Measurements from ENCODE around the gene UTP18. TPM values are rescaled to one million over a fixed set of nuclear protein-coding genes. Genes with fewer than 3 reads are reported as not detected.
"Not testable (repeated sequence)": the region's sequence is repeated elsewhere in the genome, so short reads cannot be mapped to it uniquely, and the experiment has no call there.

UTP18 gene
- total RNA-seq, 2 donors from 2014 or later, result 18.9 to 22.1 TPM

GRCh38 chr17:51224402-51225262 lies 35.7 kb upstream of the UTP18 start:
- H3K27me3 ChIP-seq, result no peaks in the 10 kb centered on the region
- WGBS, 2 donors, result 22 to 25% methylated on average over 10 of the region's 10 CpGs
- DNase-seq, result no peak
- H3K9me3 ChIP-seq, result no peaks in the 10 kb centered on the region
- TF ChIP-seq POLR2A (IDR thresholded peaks at IDR 0.05), result no peak
- no peak for TF ChIP-seq CTCF (IDR thresholded peaks at IDR 0.05)
- peak overlapping the region in 2 of 4 donors; percentile 27 to 33 for H3K27ac ChIP-seq
- peaks cover 21% of the 10 kb centered on the region for H3K4me1 ChIP-seq
- peaks cover 0 to 2% of the 10 kb centered on the region in 2 donors for H3K36me3 ChIP-seq (replicated peaks in 1 of 2; ENCODE audit: insufficient read depth in 1 of 2, low read depth in 2 of 2)
- H3K4me3 ChIP-seq, result no peak overlapping the region
- no peak for ATAC-seq
- intact Hi-C loops (cut with DNase I), result no loop called here

GRCh38 chr17:51225523-51225922 lies 34.8 kb upstream of the UTP18 start:
- 90 to 94% methylated on average over 7 of the region's 7 CpGs for WGBS, 2 donors
- peaks cover 21% of the 10 kb centered on the region for H3K4me1 ChIP-seq
- H3K27me3 ChIP-seq; H3K4me3 ChIP-seq; intact Hi-C loops (cut with DNase I); H3K9me3 ChIP-seq; H3K36me3 ChIP-seq (replicated peaks in 1 of 2; ENCODE audit: insufficient read depth in 1 of 2, low read depth in 2 of 2); DNase-seq; H3K27ac ChIP-seq; ATAC-seq: not testable (repeated sequence)

DNA sequence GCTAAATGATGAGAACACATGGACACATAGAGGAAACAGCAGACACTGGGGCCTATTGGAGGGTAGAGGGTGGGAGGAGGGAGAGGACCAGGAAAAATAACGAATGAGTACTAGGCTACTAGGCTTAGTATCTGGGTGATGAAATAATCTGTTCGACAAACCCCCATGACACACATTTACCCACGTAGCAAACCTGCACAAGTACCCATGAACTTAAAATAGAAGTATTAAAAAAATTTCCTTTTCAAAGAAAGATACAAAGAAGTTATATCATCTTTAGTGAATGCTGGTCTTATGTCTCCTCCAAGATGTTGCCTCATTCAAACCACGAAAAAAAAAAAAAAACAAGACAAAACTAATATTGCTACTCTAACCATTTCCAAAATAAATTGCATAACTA lies 32.2 kb upstream of the UTP18 start:
- H3K27ac ChIP-seq, result no peak overlapping the region
- no peaks in the 10 kb centered on the region for H3K27me3 ChIP-seq
- H3K9me3 ChIP-seq, result no peaks in the 10 kb centered on the region
- TF ChIP-seq CTCF (IDR thresholded peaks at IDR 0.05) (no peak), POLR2A (IDR thresholded peaks at IDR 0.05) (no peak)
- ATAC-seq (no peak), DNase-seq (no peak)
- intact Hi-C loops (cut with DNase I), result no loop called here
- H3K4me1 ChIP-seq, result peaks cover 29% of the 10 kb centered on the region
- H3K36me3 ChIP-seq (replicated peaks in 1 of 2; ENCODE audit: insufficient read depth in 1 of 2, low read depth in 2 of 2), result no peaks in the 10 kb centered on the region
- H3K4me3 ChIP-seq, result no peak overlapping the region
- WGBS, 2 donors, result 58 to 80% methylated on average over 4 of the region's 4 CpGs

GRCh38 chr17:51229889-51230288 lies 30.5 kb upstream of the UTP18 start:
- WGBS, 2 donors, result 90 to 97% methylated on average over 3 of the region's 3 CpGs
- Histone ChIP-seq H3K4me3 (no peak overlapping the region), H3K27ac (no peak overlapping the region), H3K27me3 (no peaks in the 10 kb centered on the region), H3K4me1 (peaks cover 14% of the 10 kb centered on the region), H3K9me3 (no peaks in the 10 kb centered on the region), H3K36me3 (replicated peaks in 1 of 2; ENCODE audit: insufficient read depth in 1 of 2, low read depth in 2 of 2) (no peaks in the 10 kb centered on the region)
- intact Hi-C loops (cut with DNase I), result no loop called here
- ATAC-seq (no peak), DNase-seq (no peak)
- no peak for TF ChIP-seq CTCF (IDR thresholded peaks at IDR 0.05)
- no peak for TF ChIP-seq POLR2A (IDR thresholded peaks at IDR 0.05)

GRCh38 chr17:51230306-51230705 lies 30.0 kb upstream of the UTP18 start:
- Histone ChIP-seq H3K27me3 (no peaks in the 10 kb centered on the region), H3K9me3 (no peaks in the 10 kb centered on the region), H3K27ac (no peak overlapping the region), H3K4me3 (no peak overlapping the region), H3K4me1 (peaks cover 10% of the 10 kb centered on the region), H3K36me3 (replicated peaks in 1 of 2; ENCODE audit: insufficient read depth in 1 of 2, low read depth in 2 of 2) (no peaks in the 10 kb centered on the region)
- TF ChIP-seq POLR2A (IDR thresholded peaks at IDR 0.05), result no peak
- no peak for TF ChIP-seq CTCF (IDR thresholded peaks at IDR 0.05)
- intact Hi-C loops (cut with DNase I), result no loop called here
- no peak for DNase-seq
- ATAC-seq, result no peak
- WGBS, 2 donors, result 68 to 73% methylated on average over 4 of the region's 4 CpGs
